NCI-H345 treated with DMSO at 0.1 percent for 48 hours (cell line): ENCODE measurements around the gene PDE4DIP.
"Not testable (repeated sequence)": the region's sequence is repeated elsewhere in the genome, so short reads cannot be mapped to it uniquely, and the experiment has no call there.

ENCODE experiments used
- DNase-seq: peaks from one replicate; lab custom pipeline; 2025; ENCODE audit not compliant: unreplicated experiment; lab: John Stamatoyannopoulos, UW

Gene PDE4DIP

DNA sequence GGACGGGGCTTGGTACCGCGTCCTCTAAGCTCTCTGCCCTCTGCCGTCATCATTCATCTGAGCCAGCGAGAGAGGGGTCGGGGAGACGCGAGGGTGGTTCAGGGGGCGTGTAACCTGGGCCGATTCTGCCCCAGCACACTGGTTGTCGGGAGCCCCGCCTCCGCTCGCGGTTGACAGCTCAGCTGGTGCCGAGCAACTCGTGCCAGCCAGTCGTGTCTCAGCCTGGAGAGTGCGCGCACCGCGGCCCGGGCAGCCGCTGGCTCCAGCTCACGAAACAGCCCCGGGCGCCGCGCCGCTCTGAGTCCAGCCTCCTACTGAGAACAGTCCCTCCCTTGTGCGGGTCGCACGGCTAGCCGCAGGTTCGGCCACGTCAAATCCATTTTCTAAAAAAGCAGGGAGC lies at the start of gene PDE4DIP:
Gene PDE4DIP (plus strand): TSS at position 209 of the 400 bp plus-strand sequence. CDS start 347 bp downstream, outside the sequence.
- not testable (repeated sequence) for DNase-seq

DNA sequence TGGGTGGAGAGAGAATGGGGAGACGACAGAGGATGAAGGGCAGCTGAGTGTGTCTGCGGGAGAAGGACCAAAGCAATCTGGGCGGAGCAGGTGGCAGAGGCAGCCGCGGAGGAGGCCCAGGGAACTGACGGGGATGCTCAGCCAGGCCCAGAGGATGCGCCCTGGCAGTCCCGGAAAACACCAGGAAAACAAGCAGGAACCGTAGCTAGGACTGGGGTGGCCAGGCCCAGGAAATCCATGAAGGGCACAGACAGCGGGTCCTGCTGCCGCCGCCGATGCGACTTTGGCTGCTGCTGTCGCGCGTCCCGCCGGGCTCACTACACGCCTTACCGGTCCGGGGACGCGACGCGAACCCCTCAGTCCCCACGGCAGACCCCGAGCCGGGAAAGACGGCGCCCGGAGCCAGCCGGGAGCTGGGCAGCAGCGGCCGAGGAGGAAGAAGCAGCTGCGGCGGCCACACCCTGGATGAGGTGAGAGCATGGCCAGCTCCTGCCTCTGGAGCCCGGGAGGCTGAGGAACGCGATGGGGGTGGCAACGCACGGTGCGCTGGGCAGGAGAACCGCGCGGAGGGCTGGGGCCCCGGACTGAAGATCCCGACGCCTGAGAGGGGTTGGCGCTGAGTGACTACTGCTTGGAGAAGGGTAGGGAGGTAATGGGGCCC lies 35.8 kb upstream of the PDE4DIP start:
- not testable (repeated sequence) for DNase-seq

DNA sequence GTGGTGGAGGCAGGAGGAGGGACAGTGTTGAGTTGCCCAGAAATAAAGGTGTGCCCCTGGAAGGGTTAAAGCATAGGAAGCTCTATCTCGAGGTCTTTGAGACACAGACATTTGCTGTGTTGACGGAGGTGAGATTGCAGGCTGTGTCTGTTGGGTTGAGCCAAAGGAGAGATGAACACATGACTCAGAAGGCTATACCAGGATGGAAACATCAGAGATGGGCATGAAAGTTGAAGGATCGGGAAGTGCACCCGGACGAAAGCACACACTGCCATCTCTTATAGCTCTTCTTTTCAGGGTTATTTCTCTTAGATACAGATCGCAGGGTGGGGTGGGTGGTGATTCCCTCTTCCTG lies 35.3 kb upstream of the PDE4DIP start:
- DNase-seq = not testable (repeated sequence)

DNA sequence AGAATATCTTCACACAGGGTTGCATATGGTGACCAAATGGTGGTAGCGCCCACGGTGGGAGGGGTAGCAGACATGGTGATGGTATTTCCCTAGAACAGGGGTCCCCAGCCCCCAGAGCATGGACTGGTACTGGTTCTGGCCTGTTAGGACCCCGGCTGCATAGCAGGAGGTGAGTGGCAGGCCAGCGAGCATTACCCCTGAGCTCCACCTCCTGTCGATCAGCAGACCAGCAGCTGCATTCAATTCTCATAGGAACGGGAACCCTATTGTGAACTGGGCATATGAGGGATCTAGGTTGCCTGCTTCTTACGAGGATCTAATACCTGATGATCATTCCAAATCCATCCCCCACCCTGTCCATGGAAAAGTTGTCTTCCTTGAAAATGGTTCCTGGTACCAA lies 22.0 kb upstream of the PDE4DIP start:
- not testable (repeated sequence) for DNase-seq

DNA sequence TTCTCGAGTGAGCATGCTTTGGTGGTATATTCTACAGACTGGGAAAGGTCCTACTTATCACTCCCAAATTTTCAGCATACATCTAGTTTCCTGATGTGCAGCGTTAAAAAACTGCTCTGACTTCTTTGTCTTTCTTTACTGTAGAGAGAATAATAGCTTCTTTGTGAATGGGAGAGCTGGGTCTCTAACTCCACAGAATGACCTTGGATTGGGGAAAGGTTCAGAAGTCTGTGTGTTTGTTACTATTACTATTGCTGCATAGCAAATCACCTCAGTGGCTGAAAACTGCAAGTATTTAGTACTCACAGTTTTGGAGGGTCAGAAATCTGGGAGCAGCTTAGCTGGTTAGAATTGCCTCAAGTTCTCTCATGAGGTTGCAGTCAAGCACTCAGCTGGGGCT lies 20.4 kb upstream of the PDE4DIP start:
- DNase-seq = not testable (repeated sequence)

DNA sequence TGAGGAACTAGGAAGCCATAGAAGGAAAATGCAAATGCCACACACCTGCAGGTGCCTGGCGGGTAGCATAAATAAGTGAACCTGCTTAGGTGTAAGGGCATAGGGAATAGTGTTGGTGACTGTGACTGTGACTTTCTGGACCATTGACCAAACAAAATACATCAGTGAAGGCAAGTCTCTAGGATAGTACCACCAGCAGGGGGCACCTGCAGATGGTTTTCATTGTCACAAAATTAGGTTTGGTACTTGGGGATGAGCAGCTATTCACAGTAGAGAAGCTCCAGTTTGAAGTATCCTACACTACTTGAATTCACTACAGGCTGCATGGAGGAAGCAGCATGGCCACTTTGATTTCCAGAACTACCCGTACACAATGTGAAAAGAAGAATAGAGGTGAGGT lies 19.2 kb upstream of the PDE4DIP start:
- DNase-seq = not testable (repeated sequence)

DNA sequence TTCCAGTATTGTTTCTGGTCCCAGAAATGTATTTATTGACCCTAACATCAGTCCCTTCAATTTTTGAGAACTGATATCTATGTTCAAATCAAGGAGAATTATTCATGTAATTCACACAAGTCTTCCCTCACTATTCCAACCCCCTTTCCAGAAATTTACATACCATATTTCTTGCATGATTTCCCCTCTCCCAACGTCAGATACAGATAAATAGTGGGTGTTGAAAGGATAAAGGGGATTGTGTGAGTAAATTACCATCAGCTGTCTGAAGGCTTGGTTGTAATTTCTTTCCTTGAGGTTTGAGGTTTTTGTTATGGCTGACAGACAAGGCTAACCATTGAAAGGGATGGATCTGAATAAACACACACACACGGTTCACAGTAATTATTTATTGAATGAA lies 15.7 kb upstream of the PDE4DIP start:
- DNase-seq = not testable (repeated sequence)

DNA sequence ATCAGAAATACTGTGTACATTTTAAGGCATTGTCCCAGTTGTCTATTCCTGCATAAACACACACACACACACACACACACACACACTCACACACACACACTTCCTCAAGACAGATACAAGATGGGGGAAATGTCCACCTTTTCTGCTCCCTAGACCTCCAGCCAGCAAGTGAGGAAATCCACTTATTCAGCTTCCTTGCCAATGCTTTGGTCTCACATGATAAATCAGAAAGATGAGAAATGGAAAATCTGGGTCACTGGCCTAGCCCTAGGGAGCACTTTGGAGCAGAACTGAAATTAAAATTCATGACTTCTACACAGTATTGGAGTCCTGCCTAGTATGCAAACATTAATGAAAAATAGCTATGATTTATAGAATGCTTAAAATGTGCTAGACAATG lies 15.3 kb upstream of the PDE4DIP start:
- not testable (repeated sequence) for DNase-seq

DNA sequence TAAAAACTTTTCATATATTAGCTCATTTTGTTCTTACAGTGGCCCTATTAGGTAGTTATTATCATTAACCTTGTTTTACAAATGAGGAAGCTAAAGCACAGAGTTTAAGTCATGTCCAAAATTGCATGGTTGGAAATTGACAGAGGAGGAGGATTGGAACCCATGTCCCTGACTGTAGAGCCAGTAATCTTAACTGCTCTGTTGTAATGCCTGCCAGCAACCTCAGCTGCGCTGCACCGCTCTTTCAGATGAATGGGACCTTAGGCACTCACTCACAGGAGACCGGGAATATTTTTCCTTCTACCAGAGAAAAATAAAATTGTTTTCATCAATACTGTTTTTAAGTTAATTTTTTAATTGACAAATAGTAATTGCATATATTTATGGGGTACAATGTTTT lies 14.9 kb upstream of the PDE4DIP start:
- not testable (repeated sequence) for DNase-seq

DNA sequence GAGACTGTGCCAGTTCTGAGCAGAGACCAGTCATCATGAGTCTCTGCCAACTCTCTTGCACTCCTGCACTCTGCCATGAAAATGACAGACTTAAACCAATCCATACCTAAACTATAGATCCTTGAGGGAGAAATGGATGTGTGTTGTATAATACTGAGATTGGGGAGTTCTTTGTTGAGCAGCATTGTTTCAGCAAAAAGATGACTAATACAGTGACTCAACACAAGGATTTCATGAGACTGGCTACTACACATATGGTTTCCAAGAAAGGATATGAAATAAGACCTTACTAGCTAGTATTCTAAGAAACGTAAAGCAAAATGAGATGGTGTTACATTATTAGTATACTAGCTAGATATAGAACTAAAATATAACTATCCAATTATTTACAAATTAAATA lies 3.0 kb upstream of the PDE4DIP start:
- not testable (repeated sequence) for DNase-seq

DNA sequence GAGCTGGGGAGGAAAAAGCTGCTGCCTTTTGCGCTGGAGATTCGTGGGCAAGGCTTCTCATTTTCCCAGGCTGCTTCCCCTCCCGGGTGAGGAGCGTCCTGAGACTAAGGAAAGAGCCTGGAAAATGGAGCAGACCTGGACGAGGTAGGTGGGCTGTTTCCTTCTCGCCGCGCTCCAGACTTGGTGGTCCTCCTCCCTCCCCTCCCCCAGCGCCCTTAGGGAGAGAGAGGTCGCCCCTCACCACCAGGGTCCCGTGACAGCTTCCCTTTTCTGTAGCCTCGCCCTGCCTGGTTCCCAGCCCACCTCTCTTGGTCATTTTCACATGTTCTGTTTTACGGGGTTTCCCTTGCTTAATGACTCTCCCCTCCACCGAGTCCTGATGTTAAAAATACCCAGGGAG lies 423 bp downstream of the PDE4DIP start:
- DNase-seq = not testable (repeated sequence)

DNA sequence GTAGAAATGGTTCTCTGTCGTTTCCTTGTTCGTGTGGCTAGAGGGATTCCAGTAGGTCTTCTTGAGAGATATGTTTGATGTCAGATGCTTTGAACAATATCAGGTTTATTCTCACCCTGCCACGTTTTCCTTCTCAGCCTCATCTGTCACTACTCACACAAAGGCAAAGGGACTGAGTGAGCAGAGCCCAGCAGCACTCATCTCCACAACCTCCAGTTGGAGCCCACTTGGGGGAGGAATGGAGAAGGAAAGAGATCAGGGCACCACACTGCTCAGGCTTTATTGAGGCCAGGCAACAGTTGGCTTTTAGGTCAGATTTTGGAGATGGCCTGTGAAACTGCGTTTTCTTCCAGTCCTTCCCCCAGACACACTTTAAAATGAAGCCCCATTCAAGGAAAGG lies 840 bp downstream of the PDE4DIP start:
- DNase-seq = not testable (repeated sequence)

DNA sequence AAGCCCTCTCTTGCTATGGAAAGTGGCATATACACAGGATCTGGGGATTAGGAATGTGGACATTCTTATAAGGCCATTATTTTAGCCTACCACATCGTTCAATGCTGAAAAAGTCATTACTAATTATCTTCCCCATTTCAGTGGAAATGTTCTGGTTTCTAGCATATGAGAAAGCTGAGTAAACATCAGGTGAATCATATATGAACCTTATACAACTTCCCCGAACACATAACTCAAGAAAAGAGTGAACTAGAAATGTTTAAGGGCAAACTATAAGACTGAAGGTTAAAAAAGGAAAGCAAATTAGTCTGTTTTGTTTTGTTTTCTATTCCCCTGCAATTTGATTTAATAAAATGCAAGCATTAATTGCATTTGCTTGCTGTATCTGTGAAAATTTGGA lies 6.1 kb downstream of the PDE4DIP start:
- DNase-seq = not testable (repeated sequence)

DNA sequence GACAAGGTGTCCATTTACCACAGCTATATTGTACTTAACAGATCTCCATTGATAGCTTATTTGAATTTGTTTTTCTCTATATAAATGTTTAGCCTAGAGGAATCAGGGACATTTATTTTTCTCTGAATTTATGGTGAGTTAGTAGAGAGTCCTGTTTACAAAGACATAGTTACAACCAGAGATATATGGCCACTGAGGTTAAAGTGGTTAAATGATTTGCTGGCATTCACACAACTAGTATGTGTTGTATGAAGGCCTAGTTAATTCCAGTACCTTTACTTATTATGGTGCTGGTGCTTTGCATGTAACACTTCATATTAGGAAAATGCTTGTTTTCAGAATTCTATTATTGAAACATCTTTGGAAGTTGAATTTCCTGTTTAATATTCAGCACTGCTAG lies 6.6 kb downstream of the PDE4DIP start:
- not testable (repeated sequence) for DNase-seq

DNA sequence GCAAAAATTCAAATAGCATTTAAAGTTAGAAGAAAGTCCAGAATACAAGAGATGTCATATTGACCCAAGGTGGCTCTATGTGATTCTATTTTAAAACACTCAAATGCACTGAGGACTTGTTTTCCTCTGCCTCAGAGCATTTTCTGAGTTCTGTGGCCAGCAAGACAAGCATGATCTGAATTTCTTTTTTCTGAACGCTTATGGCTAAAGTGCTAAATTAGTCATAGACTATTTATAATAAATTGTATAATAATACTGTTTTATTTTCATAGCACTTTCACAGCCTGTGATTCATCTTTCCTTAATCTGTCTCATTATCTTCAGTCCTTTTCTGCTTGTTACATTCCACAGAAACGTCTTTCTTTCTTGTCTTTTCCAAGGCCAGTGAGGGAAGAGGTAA lies 7.5 kb downstream of the PDE4DIP start:
- DNase-seq = not testable (repeated sequence)

DNA sequence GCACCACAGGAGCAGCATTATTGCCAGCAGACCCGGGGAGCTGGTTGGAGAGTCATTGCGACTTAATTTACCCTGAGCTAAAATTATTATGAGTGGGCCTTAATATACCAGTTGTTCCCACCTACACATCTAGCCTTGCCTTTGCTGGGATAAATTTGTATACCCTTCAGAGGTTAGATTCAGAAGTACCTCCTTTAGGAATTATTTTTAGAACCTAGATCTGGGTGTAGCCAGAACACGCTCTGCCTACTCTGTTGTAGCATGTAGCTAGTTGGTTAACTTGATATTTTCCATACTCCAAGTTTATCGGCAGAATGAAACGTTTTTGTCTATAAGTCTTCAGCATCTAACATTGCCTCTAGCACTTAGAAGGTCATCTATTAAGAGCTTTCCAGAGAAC lies 9.1 kb downstream of the PDE4DIP start:
- not testable (repeated sequence) for DNase-seq

DNA sequence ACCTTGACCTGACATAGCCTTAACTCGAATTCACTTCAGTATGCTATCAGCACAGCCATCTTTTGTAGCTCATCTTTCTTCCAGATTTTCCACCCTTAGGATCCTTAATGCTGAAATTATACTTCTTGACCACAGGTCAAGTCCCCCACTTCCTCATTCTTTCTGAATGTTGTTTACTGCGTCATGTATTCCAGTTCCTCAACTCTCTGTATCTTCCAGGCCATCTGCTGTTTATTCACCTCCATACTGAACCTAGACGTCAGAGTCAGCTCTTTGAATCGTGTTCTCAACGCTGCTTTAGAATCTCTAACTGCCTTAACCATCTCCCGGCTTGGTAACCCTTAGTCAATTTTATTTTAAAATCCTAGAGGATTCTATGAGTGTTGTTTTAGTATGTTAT lies 9.8 kb downstream of the PDE4DIP start:
- DNase-seq = not testable (repeated sequence)

DNA sequence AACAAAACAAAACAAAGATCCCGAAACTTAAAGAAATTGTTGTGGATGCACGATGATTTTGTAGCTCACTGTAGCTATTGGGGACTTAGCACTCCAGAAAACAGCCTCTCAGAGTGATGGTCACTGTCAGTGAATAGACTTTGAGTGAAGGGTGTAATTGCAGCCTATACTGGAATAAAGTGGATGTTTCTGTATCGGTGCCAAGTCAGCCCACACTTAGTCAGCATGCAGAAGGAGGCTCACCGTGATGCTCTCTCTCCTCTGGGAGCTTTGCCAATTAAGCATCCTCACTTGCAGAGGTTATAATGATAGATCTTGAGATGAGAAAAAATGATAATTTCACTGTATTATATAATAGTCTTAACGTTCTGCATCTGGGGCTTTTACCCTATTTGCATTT lies 11.1 kb downstream of the PDE4DIP start:
- not testable (repeated sequence) for DNase-seq

DNA sequence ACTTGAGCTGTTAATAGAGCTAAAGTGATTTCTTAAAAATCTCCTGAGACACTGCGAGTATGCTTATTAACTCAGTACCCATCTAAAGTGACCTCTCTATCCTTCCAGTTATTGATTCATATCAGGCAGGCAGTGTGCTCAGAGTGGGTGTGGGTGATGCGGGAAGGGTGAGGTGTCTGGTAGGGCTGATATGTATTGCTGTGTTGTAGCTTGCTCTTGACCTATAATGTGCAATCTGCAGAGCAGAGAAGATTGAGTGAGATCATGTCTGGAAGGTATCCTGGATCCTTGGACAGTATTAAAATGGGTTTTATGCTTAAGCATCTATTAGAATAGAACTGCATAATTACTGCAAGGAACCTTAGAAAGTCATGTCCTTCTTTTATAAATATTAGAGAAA lies 15.8 kb downstream of the PDE4DIP start:
- not testable (repeated sequence) for DNase-seq

DNA sequence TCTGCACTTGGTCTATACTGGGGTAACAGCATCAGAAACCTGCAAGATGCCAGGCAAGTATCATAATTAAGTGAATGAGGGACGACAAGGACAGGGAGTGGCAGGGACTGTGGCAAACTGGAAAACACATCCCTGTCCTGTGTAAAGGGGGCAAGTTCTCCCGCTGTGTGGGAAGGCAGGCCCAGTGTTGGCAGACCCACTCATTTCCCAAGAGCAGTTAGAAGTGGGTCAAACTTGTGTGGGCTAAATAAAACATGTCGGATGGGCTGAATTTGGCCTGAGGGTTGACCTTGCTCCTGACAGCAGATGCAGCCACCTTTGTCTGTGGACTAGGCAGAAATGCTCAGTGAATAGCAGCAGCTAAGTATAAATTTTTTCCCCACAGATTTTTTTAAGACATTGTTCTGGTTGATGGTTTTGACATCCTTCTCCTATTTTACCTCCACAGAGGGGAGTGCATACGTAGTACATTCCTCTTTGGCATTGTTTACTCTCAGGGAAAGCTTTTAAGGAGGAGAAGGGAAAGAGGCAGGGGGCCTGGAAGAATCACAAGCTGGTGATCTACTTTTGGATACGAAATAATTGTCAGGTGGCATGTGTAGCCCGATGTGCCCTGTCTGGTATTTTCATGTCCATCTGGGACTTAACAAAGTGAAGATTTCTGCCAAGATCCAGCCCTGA lies 16.5 kb downstream of the PDE4DIP start:
- not testable (repeated sequence) for DNase-seq

DNA sequence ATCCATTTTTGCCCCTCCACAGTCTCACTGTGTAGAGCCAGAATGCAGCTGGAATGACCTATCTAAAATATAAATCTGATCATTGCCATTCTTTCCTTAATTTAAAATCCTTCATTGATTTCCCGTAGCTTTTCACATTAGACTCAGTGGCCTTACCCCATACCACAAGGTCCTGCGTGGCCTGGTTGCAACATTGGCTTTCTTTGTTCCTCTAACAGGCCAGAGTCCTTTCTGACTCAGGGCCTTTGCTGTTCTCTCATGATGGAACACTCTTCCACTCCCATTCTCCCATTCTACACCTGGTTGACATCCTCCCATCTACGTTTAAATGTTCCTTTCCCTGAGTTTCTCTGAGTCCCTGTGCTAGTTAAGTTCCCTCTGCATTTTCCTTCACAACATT lies 18.4 kb downstream of the PDE4DIP start:
- not testable (repeated sequence) for DNase-seq

DNA sequence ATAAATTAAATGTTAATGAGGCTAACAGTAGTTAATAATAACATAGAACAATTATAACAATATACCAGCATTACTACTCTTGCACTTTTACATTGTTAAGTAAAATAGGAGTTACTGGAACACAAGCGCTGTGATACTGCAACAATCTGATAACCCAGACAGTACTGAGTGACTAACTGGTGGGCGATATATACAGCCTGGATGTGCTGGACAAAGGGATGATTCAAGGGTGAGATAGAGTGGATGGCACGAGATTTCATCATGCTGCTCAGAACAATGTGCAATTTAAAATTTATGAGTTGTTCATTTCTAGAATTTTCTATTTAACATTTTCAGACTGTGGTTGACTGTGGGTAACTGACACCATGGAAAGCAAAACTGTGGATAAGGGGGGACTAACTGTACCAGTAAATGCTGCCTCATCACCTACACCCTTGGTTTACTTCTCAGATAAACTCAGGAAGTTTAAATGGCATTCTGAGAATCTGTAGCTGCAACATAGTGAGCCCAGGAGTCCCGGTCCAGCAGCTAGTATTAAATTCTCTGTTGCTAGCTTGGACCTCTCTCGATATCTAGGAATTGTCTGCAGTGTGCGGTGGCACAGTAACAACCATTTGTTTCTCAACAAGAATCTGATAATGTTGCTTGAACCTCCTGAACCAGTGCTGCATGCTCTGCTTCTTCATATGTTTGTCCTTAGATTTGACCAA lies 24.9 kb downstream of the PDE4DIP start:
- DNase-seq = not testable (repeated sequence)
